ENCODE data around the gene SRPX2. TPM values are rescaled to one million over a fixed set of nuclear protein-coding genes. Genes with fewer than 3 reads are reported as not detected.

SRPX2 gene
- total RNA-seq, 1 donor from 2014 or later: 14.2 TPM

DNA sequence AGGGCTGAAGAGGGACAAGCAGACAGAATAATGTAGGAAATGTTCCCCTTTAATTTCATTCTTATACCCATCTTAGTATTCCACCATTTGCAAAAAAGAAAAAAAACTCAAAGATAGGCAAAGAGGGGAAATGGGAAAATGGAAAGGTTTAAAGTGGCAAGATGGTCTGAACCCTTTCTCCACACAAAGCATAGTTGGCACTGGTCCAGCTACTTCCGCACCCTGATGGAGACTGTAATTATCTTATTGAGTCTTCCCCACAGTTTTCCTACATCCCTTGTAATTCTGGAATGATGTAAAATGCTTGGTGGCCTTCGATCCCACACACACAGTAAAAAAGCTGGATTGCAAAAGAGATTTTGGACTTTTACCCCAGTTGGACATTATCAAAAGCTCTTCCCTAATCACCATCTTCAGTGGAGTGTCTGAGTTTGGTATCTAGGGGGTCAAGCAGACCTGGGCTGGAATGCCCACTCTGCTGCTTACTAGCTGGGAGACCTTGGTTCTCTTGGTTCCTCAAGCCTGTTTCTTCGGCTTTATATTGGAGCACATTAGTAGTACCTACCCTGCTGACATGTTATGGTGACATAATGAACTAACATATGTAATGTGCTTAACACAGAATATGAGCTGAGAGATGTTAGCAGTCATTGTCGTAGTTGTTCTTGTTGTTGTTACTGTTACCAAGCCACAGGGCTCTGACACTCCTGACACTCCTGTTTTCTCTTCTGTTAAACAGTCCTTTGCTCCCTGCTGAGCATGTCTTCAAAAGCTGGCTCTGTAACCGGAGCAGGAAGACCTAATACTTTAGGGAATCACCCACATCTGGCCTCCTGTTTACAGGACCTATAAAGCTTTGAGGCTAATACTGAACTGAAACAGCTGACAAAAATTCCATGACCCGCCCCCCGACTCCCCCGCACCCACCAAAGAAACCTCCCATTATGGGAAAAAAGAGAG is 4.7 kb downstream of the SRPX2 start:
- no peak for DNase-seq (ENCODE audit: low spot score)
- intact Hi-C loops (cut with DNase I): no loop called here

GRCh38 chrX:100649550-100650356 is 5.8 kb downstream of the SRPX2 start:
- intact Hi-C loops (cut with DNase I): no loop called here
- no peak for DNase-seq (ENCODE audit: low spot score)

- intact Hi-C loops (cut with DNase I): no loop called here
- DNase-seq (ENCODE audit: low spot score): no peak
Measured at GRCh38 chrX:100650841-100651240, 6.8 kb downstream of the SRPX2 start.

GRCh38 chrX:100652266-100652665 is 8.3 kb downstream of the SRPX2 start:
- intact Hi-C loops (cut with DNase I): no loop called here

DNA sequence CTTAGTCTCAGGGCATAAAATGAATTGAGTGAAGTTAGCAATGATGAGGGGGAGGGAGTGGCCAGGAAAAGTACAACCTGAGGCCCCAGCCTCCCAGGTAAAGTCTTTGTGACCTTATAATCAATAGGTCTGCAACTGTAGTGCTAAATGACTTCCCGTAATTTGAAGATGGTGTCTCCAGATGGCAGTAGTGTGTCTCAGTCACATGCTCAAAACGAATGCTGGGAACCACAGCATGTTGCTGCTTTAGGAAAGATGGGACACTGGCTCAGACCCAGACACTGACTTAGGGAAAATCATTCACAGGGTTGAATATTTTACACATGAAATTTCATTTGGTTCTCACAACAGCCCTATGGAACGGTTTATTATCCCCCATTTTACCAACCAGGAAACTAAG is 10.3 kb downstream of the SRPX2 start:
- no peak for DNase-seq (ENCODE audit: low spot score)
- intact Hi-C loops (cut with DNase I): no loop called here

More at GRCh38 chrX:100652266-100652665, 8.3 kb downstream of the SRPX2 start:
- DNase-seq (ENCODE audit: low spot score): no peak

DNA sequence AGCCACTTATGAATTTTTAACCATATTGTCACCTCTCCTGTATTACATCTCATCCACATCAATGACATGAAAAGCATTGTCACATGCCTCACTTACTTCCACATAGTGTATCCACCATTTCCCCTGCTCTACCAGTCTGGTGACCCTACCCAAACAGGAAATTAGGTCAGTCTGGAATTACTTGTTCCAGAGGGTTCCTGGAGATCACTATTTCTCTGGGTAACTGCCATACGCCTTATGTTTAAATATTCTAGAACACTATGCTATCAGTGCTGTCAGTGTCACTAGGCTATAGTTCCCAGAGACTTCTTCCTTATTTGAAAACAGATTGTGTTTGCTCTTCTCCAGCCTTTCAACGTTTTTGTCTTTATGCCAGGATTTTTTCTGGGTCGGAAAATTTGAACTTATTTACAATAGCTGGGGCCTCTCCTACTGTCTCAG is 15.0 kb downstream of the SRPX2 start:
- no peak for DNase-seq (ENCODE audit: low spot score)
- intact Hi-C loops (cut with DNase I): no loop called here

DNA sequence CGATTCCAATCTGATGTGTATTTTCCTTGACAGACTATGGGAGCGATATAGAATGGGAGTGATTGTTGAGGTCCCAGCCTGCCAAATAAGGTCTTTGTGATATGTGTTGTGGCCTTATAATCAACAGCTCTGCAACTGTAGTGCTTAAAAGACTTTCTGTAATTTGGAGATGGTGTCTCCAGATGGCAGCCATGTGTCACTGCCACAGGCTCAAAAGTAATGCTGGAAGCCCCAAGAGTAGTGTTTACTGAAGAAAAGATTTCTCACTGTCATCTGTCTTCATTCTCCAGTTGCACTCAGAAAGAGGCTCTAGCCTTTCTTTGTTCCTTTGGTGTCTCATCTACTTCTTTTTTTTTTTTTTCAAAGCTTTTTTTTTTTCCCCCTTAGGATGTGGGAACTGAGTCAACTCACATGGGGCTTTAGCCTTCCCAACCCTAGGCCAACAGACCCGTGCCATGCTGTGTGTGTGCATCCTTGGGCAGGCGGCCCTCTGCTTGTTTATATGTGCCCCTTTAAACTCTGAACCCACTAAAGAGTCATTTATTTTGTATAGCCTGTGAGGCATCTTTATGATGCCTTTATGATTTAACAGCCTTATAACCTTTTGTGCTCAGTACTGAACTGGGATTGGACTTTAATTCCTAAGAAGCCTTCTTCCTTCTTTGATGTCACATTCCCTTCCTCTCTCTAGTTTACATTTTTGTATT is 15.6 kb downstream of the SRPX2 start:
- intact Hi-C loops (cut with DNase I): no loop called here

DNA sequence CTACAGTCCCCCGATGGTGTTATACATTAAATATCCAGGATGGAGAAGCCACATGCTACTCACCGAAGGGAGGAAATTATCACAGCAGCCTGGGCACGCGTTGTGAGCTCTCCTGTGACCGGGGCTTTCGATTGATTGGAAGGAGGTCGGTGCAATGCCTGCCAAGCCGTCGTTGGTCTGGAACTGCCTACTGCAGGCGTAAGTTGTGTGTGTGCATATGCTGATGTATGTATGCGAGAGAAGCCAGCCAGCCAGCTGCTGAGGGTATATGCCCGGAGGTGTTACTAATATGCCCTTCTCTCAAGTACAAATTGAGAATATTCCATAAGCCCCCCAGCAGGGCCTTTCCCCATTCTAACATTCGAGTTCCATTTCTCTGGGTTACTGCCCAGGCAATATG is 18.2 kb downstream of the SRPX2 start:
- no peak for DNase-seq (ENCODE audit: low spot score)
- intact Hi-C loops (cut with DNase I): no loop called here

More for the DNA sequence above, 15.6 kb downstream of the SRPX2 start:
- DNase-seq (ENCODE audit: low spot score): no peak

DNA sequence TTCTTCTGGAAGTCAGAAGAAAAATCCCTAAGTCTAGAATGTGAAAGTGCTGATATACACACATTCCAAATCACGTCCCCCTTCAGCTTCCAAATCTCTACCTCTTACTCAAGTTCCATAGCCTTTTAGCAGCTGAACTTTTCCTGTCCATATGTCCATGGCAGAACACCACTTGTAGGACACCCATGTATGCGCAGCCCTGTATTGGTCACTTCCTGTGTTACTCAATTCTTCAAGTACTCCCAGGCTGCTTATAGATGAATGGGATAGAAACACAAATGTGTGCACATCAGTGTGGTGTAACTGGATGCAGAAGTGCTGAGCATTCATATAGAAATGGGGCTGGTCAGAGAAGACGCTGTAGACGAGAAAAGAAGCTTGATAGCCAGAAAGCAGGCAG is 18.8 kb downstream of the SRPX2 start:
- intact Hi-C loops (cut with DNase I): no loop called here

GRCh38 chrX:100663642-100664041 is 19.6 kb downstream of the SRPX2 start:
- intact Hi-C loops (cut with DNase I): no loop called here
- no peak for DNase-seq (ENCODE audit: low spot score)

More for the DNA sequence above, 18.8 kb downstream of the SRPX2 start:
- DNase-seq (ENCODE audit: low spot score): no peak

GRCh38 chrX:100672966-100673365 is 29.0 kb downstream of the SRPX2 start:
- DNase-seq (ENCODE audit: low spot score): no peak
- intact Hi-C loops (cut with DNase I): no loop called here

GRCh38 chrX:100673397-100673953 is 29.5 kb downstream of the SRPX2 start:
- no peak for DNase-seq (ENCODE audit: low spot score)
- intact Hi-C loops (cut with DNase I): no loop called here

DNA sequence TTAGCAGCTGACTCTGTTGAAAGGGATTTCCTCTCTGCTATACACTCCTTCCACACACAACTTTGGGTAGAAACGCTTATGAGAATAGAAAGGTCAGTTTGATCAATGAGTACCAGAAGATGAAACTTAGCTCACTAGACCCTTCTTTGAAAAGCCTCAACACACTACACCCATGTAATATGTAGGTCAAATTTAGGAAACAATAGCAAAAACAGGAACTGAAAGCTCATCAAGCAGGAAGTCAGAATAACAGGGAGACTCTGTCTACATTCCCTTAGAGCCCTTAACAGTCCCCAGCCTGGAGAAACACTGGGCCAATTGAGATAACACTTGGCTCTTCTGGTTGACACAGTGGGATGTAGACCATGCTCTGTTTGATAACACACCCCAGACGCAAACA is 30.7 kb downstream of the SRPX2 start:
- intact Hi-C loops (cut with DNase I): no loop called here
- no peak for DNase-seq (ENCODE audit: low spot score)

DNA sequence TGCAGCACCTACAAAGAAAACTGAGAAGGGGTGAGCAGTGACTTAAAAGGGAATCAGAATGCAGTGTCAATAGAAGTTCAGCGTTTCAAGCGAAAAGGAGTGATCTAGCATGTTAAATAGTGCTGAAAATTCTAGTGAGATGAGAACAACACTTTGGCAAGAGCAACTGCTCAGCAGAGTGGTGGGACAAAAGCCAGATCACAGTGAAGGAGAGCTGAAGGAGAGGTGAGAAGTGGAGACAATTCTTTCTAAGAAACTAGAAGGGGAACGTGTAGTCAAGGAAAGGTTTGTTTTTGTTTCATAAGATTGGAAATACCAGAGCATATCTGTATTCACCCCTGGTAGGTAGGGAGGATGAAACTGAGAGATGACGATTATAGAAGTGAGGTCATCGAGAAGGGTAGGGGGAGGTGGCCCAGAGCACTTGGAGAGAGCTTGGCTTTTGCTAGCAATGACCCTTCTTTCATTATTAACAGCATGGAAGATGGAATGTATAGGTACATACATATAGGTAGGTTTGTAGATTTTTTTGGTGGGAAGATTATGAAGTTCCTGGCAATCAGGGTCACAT is 33.7 kb downstream of the SRPX2 start:
- DNase-seq (ENCODE audit: low spot score): no peak
- intact Hi-C loops (cut with DNase I): no loop called here

DNA sequence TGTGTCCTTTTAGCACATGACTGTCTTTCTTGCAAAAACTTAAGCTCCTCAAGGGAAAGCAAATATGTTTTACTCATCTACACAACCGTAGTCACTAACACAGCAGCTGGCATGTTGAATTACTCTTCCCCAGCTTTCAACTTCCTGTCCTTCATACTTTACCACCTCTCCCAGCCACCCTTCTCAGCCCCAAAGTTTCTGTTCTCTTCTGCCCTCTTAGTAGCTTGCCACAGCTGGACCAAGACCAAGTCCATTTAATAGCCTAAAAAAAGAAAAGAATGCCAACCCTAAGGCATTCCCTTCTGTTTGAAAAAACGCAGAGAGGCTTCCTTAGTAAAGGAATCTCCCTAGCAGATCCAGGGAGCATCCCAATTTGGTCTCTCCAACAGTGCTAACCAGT is 36.8 kb downstream of the SRPX2 start:
- intact Hi-C loops (cut with DNase I): no loop called here

GRCh38 chrX:100681599-100681998 is 37.6 kb downstream of the SRPX2 start:
- no peak for DNase-seq (ENCODE audit: low spot score)
- intact Hi-C loops (cut with DNase I): no loop called here

More for the DNA sequence above, 36.8 kb downstream of the SRPX2 start:
- DNase-seq (ENCODE audit: low spot score): no peak

GRCh38 chrX:100682939-100683338 is 38.9 kb downstream of the SRPX2 start:
- DNase-seq (ENCODE audit: low spot score): no peak
- intact Hi-C loops (cut with DNase I): no loop called here

GRCh38 chrX:100685284-100685996 is 41.4 kb downstream of the SRPX2 start:
- no peak for DNase-seq (ENCODE audit: low spot score)
- intact Hi-C loops (cut with DNase I): loop anchor here (2.0 kb wide), 1 partner anchor 83 kb away; no protein-coding TSS in a partner anchor

DNA sequence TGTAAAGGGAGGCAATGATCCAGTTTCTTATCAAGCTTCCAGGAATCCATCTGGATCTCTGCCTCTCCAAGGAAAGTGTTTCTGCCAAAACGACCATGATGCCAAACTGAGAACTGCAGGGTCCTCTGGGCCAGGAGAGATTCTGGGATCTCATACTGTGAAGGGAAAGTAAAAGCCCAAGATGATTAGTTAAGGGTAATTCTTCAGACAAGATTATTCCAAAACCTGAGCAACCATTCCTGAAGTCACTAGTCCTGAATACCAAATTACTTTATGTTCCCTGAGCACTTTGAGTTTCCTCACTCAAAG is 42.0 kb downstream of the SRPX2 start:
- intact Hi-C loops (cut with DNase I): loop anchor here (2.0 kb wide), 1 partner anchor 83 kb away; no protein-coding TSS in a partner anchor
- no peak for DNase-seq (ENCODE audit: low spot score)
